GM19463 (cell line): ENCODE data around the gene TCN1.
"Not testable (repeated sequence)": the region's sequence is repeated elsewhere in the genome, so short reads cannot be mapped to it uniquely, and the experiment has no call there.

Experiments
- ATAC-seq: cut with Tn5 transposase; IDR thresholded peaks from one replicate; pipeline ENCODE4 v1.9.1; 2021; ENCODE audit warnings: mild to moderate bottlenecking, moderate library complexity; ENCODE audit not compliant: unreplicated experiment

Gene TCN1

GRCh38 chr11:59857439-59858434 is 8.6 kb downstream of the TCN1 start:
- ATAC-seq, result no peak

- no peak for ATAC-seq
Observed at GRCh38 chr11:59854871-59855270, 11.4 kb downstream of the TCN1 start.

- not testable (repeated sequence) for ATAC-seq
Observed at GRCh38 chr11:59851416-59851815, 14.9 kb downstream of the TCN1 start.

DNA sequence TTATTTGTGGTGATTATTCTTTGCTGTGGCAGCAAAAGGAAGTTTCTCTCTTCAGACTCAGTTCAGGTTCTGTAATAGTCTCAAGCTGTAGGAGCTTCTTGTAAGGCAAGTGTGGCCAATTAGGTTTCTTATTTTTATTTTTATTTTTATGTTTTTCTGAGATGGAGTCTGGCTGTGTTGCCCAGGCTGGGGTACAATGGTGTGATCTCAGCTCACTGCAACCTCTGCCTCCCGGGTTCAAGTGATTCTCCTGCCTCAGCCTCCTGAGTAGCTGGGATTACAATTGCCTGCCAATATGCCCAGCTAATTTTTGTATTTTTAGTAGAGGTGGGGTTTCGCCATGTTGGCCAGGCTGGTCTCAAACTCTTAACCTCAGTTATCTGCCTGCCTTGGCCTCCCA is 16.7 kb downstream of the TCN1 start:
- ATAC-seq, result not testable (repeated sequence)

DNA sequence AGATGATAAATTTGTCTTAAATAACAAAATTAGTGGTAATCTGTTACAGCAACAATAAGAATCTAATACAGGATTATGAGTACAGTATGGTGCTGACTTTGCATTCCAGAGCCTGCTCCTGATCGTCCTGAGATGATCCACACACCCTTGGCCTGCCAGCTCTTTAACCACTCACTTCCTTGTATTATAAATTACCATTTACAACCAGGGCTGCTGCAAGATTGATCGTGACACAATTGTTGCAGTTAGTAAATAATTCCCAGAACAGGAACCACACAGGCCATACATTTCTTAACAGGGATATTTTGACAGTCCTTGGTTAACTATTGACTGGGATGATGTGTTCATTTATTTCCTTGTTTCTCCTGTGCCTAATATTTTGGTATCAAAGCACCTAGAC is 17.2 kb downstream of the TCN1 start:
- peak; percentile 45 for ATAC-seq

- not testable (repeated sequence) for ATAC-seq
Observed at GRCh38 chr11:59848439-59848838, 17.8 kb downstream of the TCN1 start.

GRCh38 chr11:59847626-59848025 is 18.7 kb downstream of the TCN1 start:
- ATAC-seq, result no peak

DNA sequence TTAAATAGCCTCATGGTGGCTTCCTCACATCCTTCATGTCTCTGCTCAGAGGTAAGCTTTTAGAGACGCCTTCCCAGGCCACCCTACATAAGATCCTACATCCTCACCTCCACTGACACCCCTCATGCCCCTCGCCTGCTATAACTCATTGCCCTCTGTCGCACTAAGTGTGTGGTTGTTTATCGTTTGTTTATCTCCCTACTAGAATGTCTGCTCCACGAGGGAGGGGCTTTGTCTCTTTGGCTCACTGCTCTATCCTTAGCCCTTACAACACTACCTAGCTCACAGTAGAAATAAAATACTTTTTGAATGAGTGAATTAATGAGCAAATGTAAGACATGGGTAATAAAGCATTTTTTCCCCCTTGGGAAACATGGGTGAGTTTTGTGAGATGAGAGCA is 19.7 kb downstream of the TCN1 start:
- ATAC-seq, result no peak

DNA sequence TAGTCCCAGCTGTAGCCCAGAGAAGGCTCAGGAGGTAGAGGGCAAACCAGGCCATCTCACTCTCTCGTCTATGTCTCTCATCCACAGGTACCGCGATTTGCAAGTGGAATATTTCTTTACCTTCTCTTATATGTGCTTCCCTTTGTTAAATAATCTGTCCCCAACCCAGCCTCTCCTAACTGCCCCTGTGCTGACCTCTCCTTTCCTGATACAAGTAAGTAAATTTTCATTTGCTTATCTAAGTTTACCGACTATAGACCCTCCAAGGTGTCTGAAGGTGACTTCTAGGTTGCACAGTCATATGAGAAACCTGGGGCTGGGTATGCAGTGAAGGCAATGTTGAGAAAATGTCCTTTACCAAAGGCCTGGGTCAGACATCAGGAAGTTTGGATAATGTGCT is 20.9 kb downstream of the TCN1 start, which contains the start of gene CBLIF:
Gene CBLIF, minus strand, starts transcription at position 101 of the 400 bp plus-strand sequence. Its CDS starts 46 bp downstream, at position 55.
- ATAC-seq, result no peak

DNA sequence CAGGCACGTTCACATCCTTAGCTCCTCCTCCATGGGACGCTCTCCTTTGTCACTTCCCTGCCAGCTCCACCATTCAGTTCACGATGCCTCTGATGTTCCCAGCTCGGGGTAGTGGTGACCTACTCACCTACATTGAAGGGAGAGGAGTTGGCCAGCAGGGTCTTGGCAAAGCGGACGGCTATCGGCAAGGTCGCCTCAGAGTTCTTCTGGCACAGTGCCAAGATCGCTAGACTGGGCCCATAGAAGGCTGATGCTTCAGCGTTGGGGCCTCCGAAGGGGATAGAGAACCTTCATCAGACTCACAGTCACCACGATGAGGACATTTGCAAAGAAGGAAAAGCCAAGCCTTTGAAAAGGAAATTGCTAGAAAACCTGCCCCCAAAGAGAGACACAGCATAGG is 24.0 kb downstream of the TCN1 start:
- no peak for ATAC-seq

DNA sequence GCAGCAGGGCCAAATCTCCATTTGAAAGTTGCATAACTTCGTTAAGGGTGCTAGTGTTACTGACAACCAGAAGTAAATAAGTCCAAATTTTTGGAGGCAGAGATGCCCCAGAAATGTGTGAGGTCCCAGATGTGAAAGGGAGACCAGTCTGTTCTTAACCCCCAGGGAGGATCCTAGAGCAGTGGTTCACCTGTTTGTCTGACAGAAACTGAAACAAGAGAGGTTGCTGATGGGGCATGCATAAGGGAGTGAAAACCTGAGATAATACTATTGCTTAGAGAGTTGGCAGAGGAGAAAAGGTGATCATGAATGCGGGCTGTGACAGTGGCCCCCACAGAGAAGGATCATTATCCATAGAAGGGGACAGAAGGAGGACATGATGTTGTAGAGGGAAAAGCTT is 24.8 kb downstream of the TCN1 start:
- ATAC-seq, result peak; percentile 82

DNA sequence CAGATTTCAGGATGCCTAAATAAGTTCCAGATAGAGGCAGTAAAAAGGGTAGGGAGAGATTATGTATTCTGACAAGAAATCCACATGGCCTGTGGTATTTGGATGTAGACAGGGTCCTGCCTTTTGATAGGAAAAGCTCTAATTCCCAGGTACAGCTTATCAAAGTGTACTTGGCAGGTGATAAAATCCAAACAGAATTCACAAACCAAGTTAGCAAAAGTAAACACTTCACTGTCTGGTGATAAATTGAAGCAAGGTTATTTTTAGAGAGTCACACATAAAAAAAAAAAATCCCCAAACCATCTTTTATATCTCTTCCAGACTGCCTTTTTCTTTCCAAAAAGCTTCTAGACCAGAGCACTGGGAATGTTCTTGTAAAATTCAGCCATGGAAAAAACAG is 26.7 kb downstream of the TCN1 start:
- no peak for ATAC-seq

- no peak for ATAC-seq
Observed at GRCh38 chr11:59833602-59834001, 32.7 kb downstream of the TCN1 start.

- no peak for ATAC-seq
Observed at GRCh38 chr11:59829358-59829757, 36.9 kb downstream of the TCN1 start.

GRCh38 chr11:59822989-59823566 is 43.2 kb downstream of the TCN1 start:
- ATAC-seq, result peak; percentile 89

DNA sequence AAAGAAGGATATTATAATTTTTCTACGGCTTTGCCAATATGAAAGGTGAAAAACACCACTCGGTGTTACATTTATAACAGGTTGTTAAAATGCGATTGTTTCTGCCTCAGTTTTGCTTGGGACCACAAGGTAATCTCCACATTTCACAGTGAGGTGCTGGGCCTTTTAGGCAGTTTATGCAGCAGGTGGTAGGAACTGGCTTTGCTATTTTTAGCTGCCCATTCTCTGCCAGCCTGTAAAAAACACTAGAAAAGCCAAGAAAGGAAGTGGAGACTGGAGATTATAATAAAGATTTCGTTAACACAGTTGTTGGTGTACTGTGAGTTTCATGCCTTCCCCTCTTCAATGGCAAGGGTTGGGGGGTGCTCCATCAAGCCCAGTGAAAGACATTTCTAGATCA is 47.7 kb downstream of the TCN1 start:
- ATAC-seq, result no peak

DNA sequence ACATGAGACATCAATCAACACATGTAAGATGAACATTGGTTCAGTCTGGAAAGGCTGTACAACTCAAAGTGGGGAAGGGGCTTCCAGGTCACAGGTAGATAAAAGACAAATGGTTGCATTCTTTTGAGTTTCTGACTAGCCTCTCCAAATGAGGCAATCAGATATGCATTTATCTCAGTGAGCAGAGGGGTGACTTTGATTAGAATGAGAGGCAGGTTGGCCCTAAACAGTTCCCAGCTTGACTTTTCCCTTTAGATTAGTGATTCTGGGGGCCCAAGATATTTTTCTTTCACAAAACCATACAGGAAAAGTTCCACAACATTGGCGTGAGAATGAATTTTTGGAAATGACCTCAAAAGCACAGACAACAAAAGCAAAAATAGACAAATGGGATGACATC is 49.9 kb downstream of the TCN1 start:
- not testable (repeated sequence) for ATAC-seq

GRCh38 chr11:59815754-59816153 is 50.5 kb downstream of the TCN1 start:
- ATAC-seq, result no peak

DNA sequence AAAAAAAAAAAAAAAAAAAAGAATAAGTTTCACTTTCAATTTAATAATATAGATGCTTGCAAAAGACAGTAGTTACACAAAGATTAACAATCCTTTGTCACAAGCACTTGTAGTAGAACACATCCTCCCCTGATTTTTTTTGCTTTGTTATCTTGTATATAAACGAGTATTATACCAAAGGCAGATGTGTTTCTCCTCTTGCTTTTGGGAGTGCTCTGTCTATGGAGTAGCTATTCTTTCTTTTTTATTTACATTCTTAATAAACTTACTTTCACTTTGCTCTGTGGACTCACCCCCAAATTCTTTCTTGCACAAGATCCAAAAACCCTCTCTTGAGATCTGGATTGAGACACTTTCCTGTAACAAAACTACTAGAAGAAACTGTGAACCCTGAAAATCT is 52.3 kb downstream of the TCN1 start:
- ATAC-seq, result no peak

DNA sequence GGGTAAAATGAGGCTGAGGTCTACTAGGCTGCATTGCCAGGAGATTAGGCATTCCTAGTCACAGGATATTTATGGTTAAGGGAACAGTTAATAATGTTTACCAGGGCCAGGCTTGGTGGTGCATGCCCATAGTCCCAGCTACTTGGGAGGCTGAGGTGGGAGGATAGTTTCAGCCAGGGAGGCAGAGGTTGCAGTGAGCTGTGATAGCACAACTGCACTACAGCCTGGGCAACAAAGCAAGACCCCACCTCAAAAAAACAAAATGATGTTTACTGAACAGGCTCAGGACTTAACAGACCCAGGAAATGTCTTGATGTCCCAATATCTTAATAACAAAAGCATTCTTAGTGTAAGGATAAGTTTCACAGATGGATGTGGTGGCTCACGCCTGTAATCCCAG is 52.9 kb downstream of the TCN1 start:
- ATAC-seq, result no peak

DNA sequence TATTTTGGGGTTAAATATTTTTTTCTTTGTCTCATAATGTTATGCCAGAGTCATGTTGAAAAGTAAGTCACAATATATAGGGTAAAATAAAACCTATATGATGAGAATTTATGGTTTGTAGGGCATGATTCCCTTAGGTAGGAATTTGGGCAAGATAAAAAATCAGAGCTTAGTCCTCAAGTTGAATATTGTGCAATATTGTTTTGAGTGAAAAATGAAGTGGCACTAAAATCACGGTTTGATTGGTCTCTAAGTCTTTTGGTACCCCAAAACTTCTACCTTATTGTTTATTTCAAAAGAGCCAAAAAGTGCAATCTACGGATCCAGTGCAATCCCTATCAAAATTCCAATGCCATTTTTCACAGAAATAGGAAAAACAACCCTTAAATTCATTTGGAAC is 54.1 kb downstream of the TCN1 start:
- no peak for ATAC-seq

DNA sequence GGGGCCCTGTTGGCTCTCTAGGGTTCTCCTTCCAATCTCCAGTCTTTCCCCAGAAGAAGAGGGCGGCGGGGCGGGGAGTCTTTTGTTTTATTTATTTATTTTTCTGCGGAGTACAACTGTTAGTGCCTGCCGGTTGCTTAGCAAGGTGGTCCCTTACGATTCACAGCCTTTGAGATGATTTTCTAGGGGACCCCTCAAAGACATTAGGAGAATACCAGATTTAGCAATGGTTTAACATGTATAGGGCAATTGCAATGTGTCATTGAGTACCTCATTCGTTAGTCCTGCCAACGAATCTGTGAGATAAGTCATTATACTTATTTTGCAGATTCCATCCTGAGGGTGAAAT is 55.4 kb downstream of the TCN1 start:
- no peak for ATAC-seq
